DMS79 treated with DMSO at 0.1 percent for 48 hours (cell line): ENCODE data around the gene BCL11A.
A peak's percentile ranks its signal among the peaks of the same experiment; 100 is the strongest.

Experiments used
- DNase-seq: peaks from one replicate; lab custom pipeline; 2025; lab: John Stamatoyannopoulos, UW

BCL11A gene

DNA sequence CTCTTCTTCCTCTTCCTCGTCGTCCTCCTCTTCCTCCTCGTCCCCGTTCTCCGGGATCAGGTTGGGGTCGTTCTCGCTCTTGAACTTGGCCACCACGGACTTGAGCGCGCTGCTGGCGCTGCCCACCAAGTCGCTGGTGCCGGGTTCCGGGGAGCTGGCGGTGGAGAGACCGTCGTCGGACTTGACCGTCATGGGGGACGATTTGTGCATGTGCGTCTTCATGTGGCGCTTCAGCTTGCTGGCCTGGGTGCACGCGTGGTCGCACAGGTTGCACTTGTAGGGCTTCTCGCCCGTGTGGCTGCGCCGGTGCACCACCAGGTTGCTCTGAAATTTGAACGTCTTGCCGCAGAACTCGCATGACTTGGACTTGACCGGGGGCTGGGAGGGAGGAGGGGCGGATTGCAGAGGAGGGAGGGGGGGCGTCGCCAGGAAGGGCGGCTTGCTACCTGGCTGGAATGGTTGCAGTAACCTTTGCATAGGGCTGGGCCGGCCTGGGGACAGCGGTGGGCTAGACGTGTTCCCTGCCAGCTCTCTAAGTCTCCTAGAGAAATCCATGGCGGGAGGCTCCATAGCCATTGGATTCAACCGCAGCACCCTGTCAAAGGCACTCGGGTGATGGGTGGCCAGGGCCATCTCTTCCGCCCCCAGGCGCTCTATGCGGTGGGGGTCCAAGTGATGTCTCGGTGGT is 91.9 kb downstream of the BCL11A start:
- DNase-seq: no peak

DNA sequence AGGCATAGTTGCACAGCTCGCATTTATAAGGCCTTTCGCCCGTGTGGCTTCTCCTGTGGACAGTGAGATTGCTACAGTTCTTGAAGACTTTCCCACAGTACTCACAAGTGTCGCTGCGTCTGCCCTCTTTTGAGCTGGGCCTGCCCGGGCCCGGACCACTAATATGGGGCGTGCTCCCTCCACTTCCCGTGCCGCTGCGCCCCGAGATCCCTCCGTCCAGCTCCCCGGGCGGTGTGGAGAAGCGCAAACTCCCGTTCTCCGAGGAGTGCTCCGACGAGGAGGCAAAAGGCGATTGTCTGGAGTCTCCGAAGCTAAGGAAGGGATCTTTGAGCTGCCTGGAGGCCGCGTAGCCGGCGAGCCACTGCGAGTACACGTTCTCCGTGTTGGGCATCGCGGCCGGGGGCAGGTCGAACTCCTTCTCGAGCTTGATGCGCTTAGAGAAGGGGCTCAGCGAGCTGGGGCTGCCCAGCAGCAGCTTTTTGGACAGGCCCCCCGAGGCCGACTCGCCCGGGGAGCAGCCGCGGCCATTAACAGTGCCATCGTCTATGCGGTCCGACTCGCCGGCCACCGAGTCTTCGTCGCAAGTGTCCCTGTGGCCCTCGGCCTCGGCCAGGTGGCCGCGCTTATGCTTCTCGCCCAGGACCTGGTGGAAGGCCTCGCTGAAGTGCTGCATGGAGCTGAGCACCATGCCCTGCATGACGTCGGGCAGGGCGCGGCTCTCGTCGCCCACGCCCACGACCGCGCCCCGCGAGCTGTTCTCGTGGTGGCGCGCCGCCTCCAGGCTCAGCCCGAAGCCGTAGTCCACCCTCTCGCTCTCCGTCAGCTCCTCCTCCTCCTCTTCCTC is 92.7 kb downstream of the BCL11A start:
- DNase-seq: no peak

DNA sequence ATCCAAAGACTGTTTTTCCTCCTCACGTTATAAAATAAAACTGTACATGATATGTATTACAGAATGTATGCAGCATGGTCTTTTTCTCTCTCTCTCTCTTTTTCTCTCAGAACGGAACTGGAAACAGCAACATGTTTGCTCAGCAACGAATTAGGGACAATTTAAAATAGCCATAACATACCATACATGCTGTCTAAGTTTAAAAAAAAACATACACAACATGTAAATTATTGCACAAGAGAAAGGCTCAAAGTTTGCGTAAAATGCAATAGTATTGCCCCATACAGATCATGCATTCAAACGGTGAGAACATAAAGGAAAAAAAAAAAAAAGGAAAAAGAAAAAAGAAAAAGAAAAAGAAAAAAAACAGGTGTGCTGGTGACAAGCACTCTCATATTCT is 93.6 kb downstream of the BCL11A start:
- no peak for DNase-seq

DNA sequence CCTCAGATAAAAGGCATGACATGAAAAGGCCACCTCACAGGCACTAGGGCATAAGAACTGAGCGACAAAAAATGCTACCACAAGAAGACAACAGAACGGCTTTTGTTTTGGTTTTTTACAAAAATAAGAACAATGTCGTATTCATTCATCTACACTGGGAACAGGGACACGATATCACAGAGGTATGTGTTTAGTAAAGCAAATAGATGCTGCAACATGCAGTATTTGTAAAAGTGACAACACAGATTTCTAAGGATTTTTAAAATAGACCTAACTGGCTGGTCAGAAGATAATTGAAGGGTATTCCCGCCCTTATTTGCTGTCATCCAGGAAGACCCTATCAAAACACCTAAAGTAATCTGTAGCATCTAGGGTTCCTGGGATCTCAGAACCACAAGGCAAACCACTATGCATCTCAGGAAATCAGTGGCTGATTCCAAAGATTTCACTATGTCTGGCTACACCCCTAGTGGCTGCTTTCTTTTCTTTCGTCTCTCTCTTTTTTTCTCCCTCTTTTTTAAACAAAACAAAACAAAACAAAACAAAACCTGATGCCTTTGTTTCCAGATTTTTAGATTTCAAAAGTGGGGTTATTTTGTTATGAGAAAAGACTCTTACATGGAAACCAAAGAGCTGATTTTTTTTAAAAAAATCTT is 97.2 kb downstream of the BCL11A start:
- no peak for DNase-seq

DNA sequence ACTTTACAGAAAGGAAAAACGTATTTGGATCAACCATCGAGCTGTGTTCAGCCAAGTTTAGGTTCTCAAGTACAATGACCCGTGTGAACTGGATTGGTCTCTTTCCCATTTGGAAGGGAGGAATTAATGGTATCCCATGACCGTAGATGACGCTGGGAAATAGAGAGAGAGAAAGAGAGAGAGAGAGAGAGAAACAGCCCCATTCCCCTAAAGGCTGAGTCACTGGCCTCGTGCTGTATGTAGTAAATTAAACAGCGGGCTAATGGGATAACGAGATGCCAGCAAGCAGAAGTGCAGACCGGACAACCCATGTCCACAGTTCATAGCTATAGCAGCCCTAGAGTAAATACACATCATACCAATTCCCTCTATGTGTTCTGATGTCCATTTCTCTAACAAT is 99.6 kb downstream of the BCL11A start:
- DNase-seq: no peak

DNA sequence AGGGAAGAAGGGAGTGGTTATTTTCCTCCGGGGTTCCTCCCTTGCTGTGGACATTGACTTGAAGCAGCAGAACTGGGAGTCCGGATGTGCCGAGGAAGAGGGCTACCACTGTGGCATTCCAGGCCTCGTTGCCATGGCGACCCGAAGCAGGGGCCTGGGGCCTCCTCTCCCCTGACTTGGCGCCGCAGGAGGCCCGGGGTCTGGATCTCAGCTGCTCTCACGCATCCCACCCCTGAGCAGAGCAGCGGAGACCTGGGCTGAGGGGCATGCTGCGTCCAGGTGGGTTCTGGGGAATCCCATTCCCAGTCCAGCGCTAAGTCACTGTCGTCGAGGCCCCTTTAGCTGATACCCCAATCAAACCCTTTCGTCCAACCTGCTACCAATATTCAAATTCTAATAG is 100.2 kb downstream of the BCL11A start:
- no peak for DNase-seq

DNA sequence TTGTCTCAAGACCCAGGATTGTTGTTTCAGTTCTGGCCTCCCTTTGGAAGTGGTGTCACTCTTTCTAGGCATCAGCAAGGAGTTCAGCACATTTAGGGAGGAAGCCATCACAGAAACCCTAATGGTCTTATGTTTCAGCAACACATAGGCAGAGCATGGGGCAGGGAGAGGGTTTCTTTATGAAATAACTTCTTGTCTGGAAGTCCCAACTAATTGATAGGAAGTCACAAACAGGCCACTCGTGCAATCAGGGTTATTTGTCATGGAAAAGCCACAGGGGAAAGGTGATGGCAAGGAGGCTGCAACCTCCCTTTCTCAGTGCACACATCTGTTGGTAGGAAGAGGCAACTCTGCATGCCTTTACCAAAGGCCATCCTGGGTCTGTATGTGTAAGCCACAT is 103.0 kb downstream of the BCL11A start:
- no peak for DNase-seq

DNA sequence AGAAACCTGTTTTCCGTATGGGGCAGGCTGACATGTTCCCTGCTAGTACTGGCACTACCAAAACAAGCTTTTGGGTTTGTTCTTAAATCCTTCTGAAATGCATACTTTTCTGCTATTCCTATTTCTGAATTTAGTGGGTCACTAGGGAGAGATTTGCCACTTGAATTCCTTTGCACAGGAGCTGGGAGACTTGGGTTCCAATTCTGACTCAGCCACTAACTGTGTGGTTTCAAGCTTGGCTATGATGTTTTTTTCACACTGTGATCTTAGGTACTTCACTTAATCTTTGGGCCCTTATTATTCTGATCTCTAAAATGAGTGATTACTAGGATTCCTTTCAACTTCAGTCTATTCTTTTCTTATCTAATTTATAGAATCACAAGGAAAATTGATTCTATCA is 105.5 kb downstream of the BCL11A start:
- DNase-seq: no peak

DNA sequence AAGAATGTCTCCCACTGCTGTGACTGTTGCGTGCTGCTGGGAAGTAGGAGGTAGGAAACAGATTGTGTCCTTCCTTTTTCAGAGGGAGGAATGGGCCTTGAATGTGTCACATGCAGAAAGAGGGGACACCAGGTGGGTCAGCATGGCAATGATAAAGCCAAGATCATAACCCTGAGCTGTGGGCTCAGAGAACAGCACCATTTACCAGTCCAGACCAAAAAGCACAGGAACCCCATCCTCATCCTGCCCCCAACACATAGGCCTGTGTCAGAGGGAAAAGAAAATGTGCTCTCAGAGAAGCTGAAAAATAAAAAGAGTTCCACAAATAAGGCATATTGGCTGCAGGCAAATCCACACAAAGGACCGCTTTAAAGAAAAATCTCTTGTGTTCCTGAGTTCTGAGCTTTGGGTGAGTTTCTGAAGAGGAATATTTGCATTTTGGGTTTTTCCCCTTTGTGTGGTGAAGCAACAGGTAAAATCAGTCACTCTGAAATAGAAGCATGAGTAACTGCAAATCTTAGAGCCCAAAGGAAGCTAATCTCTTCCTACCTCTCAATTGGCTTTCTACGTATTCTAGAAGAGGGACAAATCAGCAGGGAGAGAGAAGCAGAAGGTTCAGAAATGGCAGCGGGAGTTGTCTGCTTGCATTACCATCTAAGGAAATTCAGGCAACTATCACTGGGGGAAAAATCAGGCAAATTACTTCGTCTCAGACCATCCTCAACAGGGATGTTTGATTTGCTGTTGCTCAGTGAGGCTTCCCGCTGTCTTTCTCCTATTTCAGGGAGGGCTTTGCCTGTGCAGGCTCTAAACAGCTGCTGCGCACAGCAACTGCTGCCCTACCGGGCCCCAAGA is 106.8 kb downstream of the BCL11A start:
- DNase-seq: no peak

DNA sequence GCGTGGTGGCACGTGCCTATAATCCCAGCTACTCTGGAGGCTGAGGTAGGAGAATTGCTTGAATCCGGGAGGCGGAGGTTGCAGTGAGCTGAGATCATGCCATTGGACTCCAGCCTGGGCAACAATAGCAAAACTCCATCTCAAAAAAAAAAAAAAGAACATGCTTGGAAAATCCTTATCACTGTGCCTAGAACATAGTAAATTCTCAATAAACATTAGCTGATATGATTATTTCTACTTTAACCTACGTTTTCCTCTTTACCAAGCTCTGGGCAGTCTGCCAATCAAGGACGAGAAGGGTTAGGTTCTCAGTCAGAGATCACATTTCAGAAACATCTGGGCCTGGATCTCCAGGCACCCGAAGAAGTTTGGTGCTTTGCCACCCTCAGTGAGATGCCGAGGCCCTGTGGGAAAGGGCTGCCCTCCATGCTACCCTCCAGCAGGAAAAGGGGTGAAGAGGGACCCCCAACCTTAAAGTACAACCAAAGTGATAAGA is 107.7 kb downstream of the BCL11A start:
- peak; percentile 9 for DNase-seq

DNA sequence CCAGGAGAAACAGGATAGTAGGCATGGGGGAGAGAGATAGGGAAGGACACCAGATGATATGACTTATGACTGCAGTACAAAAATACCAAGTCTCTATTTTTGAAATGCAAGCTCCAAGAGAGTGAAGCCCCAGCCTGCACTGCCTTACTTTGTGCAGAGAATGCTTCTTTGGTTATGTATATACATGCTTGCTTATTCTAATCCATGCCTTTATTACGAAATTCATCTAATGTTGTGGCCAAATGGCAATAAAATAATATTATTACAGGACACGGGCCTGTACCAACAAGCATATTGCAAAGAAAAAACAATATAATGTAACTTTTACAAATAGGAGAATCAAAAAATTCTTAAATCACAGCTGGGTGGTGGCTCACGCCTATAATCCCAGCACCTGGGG is 110.8 kb downstream of the BCL11A start:
- no peak for DNase-seq

DNA sequence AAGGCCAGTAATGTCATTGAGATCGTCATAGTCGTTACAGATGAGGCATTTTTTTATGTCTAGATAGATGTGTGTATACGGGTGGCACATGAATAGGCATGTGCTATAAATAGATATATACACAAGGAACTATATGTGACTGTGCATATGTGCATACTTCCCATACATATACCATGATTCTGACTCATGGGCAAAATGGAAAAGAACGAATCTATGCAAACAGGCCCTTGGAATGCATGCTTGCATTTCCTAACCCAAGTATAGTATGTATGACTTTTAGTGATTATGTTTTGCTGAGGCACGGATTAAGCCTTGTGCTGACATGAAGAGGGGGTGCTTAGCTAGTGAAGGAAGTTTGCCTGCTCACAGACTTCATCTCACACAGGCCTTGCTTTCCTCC is 111.7 kb downstream of the BCL11A start:
- no peak for DNase-seq

DNA sequence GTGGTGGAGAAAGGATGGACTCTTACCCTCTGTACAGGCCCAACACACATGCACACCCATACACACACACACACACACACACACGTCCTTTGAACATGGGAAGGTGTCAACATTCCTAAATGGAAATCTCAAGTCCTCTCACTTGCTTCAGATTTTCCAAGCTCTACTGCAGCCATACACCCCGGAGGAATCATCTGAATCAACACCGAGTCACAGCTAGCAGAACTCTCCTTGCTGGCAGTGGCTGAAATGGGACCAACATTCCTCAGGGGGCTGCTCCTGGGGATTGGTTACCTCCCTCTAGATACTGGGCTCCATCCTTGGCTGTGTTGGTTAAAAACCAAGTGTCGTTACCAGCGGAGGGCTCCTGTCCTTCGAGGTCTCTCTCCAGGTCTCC is 112.7 kb downstream of the BCL11A start:
- DNase-seq: no peak

DNA sequence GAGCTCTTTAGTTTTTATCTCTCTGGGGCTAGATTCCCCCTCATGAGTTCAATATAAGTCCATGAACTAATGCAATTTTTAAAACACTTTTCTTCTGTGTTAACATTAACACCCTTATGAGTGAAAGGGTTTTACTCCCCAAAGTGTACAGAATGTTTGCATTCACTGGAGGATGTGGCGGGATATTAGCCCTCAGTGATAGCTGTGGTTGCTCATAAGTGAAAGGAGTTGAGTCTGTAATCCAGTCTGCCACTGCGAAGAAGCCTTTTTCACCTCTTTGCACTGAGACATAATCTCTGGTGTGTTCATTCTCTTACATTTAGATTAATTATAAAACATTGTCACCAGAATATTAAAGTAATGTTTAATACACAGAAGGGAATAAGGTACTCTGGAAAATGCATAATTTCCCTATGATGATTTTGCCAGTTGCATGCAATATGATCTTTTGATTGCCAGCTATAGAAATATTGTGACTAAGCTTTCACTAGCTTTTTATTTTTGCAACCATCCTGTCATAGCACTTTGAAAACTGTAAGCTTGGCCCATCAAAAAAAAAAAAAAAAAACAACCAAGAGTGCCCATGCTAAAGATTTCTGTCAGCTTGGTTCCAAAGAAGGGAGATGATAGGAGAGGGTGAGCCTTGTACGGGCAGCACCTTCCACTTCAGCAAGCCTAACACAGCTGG is 113.2 kb downstream of the BCL11A start:
- DNase-seq: no peak

DNA sequence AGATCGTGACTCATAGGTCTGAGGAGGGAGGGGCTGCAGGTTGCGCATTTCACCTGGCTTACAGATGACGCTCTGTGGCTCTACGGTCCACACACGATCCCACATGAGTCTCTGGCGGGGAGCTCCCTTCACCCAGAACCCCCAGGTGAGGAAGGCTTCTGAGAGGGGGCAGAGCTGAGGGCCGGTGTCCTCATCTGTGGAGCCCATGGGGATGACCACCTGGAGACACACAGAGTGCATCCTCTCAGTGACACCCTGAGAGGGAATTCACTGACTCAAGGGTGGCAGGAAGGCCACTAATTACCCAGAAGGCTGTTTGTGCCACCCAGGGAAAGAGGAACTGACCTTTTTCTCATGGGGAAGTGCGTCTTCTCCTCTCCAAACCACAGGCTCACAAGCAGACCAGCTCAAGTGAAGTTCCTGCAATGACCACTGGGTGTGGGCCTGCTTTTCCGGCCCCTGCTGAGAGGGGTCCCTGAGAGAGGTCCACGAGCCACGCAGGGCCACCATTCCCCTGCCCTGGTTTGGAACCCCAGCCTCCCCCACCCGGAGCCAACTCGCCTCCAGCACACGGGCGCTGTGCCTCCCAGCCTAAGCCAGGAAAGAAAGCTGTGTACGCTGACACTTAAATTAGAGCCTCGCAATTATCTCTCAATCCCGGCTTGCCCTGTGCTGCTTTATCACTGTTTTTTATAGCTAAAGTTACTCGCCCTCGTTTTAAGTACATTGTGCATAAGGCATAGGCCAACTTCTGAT is 114.1 kb downstream of the BCL11A start:
- no peak for DNase-seq

DNA sequence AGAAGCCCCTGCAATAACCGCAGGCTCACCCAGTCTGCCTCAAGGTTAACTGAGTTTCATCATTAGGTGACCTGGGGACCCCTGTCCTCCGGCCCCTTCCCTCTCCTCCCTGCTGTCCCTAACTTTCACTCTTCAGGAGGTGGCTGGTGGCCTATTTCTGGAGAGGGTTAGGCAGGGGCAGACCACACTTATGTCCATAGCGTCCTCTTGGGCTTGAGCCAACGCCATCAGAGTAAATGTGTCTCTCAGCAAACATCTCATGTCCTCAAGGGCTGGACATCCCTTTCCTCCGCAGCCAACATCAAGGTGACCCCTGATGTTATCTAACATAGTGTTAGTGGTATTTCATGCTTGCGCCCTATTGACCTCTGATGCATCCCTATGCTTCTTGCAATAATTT is 114.8 kb downstream of the BCL11A start:
- no peak for DNase-seq

DNA sequence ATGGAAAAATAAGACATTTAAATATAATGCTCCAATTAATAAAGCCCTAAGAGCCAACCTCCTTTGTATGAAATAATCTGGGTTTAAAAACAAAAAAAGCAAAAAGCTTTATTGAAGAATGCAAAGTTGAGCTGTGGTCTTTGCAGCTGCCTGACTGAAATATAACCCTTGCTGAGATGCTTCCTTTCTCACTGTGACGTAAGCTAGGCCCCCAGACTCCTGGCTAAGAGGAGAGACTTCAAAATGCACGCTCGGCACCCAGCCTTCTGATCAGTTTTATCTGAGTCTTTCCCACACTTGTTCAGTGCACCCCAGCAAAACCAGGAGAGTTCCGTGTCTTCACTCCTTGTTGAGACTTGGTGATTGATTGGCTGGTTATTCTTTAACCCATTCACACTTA is 115.3 kb downstream of the BCL11A start:
- no peak for DNase-seq

DNA sequence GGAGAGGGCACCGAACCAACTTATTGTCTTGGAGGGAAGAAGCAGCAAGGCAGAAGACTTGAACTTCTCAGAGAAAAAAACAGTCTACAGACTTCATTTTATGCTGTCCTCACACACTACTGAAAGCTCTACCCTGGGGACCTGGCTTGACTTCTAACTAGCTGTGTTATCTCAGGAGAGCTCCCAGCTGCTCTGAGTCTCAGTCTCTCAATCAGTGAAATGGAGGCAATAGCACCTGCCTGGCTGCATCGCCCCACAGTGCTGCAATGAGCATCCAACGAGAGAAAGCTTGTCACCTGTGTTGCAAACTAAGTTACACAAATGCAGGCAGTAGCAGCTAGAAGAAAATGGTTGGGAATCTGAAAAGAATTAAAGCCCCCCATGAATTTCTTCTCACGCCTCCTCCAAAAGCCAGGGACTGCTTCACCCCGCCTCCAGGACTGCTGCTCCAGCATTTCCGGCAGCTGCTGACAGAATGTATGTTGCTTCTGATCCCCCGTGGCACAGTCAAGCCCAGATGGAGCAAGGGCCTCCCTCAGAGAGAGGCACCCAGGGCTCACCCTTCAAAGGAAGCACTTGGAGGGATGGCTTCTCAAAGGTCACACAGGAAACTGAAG is 116.3 kb downstream of the BCL11A start:
- no peak for DNase-seq

DNA sequence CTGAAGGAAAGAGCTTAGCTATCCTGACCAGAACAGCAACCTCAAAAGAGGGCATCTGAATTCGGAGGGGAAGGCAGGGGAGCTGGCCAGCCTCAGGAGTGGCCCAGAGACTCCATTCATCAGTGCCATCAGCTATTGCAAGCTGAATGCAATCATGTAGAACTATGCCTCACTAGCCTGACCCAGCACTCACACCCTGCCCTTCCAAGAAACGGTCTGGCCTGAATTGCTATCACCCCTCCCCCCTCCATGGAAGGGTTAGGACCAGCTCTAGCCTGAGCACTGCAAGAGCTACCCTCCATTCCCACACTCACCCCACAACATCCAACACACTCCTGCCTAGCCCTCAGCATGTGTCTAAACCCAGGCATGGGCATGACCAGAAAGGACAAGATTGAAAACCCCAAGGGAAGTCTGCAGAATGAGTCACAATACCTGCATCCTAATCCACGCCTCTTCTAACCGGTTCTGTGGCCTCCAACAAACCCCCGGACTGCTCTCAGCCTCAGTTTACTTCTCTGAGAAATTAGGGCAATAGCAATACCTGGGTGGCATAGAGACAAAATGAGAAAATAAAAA is 120.3 kb downstream of the BCL11A start:
- no peak for DNase-seq
